HEK293 (cell line): ENCODE results near the gene CACNA1F.

Source experiments
- CTCF ChIA-PET: fragments of 350-600 bp; formaldehyde crosslinking; extraction: SDS; loops from one replicate; lab custom pipeline; 2021; ENCODE audit warnings: antibody characterized with exemption; lab: Yijun Ruan, JAX
- POLR2A ChIA-PET: fragments of 300-600 bp; formaldehyde crosslinking; extraction: SDS; loops from one replicate; lab custom pipeline; 2020; ENCODE audit warnings: antibody characterized with exemption, inconsistent platforms; lab: Yijun Ruan, JAX
- H3K27ac ChIP-seq: fragments of 200-500 bp; sonication (Bioruptor generic); 2 replicates; pipeline ENCODE4 v1.5.1; 2014; ENCODE audit warnings: low read depth, low read length, control low read depth, inconsistent platforms; ENCODE audit errors: extremely low read depth
- H3K36me3 ChIP-seq, 2 experiments: fragments of 200-500 bp in 1 of 2; sonication (Bioruptor generic) in 1 of 2; 1 replicate in 1 of 2; 2 replicates in 1 of 2; pipeline ENCODE4 v1.5.1; 2014 to 2017; ENCODE audit warnings: inconsistent platforms in 2 of 2, low read length in 2 of 2; ENCODE audit not compliant: control insufficient read depth in 2 of 2, insufficient read depth in 1 of 2
- H3K4me1 ChIP-seq: fragments of 200-500 bp; sonication (Bioruptor generic); 2 replicates; pipeline ENCODE4 v1.5.1; 2014; ENCODE audit warnings: mild to moderate bottlenecking, low read length, inconsistent platforms; ENCODE audit not compliant: control insufficient read depth, insufficient read depth
- H3K4me3 ChIP-seq: 2 replicates; pipeline ENCODE4 v1.5.1; 2011; ENCODE audit warnings: low read depth, mild to moderate bottlenecking, control low read depth, low read length, moderate library complexity
- H3K9me3 ChIP-seq: fragments of 200-500 bp; sonication (Bioruptor generic); 2 replicates; pipeline ENCODE4 v1.5.1; 2014; ENCODE audit warnings: low read depth, low read length, inconsistent platforms; ENCODE audit not compliant: control insufficient read depth, insufficient read depth
- ATF2 ChIP-seq: fragments of 450-650 bp; formaldehyde crosslinking; IDR thresholded peaks from 2 replicates; pipeline ENCODE4 v1.5.1; 2016; ENCODE audit warnings: missing biosample characterization, missing genetic modification characterization, low read depth
- BCL6B ChIP-seq: fragments of 450-650 bp; formaldehyde crosslinking; IDR thresholded peaks from 2 replicates; pipeline ENCODE4 v1.5.1; 2017; ENCODE audit warnings: missing biosample characterization, missing genetic modification characterization
- HOXD13 ChIP-seq: sonication (generic); formaldehyde crosslinking; IDR thresholded peaks from 2 replicates; pipeline ENCODE4 v1.8.0; 2022; ENCODE audit warnings: missing genetic modification reagents, borderline replicate concordance
- IKZF3 ChIP-seq: fragments of 450-650 bp; IDR thresholded peaks from 2 replicates; pipeline ENCODE4 v1.5.0; 2018; ENCODE audit warnings: missing biosample characterization, mild to moderate bottlenecking, missing genetic modification characterization, moderate library complexity
- PRDM2 ChIP-seq: fragments of 450-650 bp; formaldehyde crosslinking; IDR thresholded peaks from 2 replicates; pipeline ENCODE4 v1.5.1; 2016; ENCODE audit warnings: missing biosample characterization, missing genetic modification characterization, borderline replicate concordance
- YY1 ChIP-seq: fragments of 450-650 bp; formaldehyde crosslinking; IDR thresholded peaks from 2 replicates; pipeline ENCODE4 v1.5.1; 2018; ENCODE audit warnings: missing biosample characterization, missing genetic modification characterization
- ZBTB48 ChIP-seq: fragments of 450-650 bp; formaldehyde crosslinking; IDR thresholded peaks from 2 replicates; pipeline ENCODE4 v1.5.1; 2016; ENCODE audit warnings: missing biosample characterization, missing genetic modification characterization
- ZBTB6 ChIP-seq: fragments of 450-650 bp; formaldehyde crosslinking; IDR thresholded peaks from 2 replicates; pipeline ENCODE4 v1.5.1; 2017; ENCODE audit warnings: missing biosample characterization, missing genetic modification characterization
- ZBTB8A ChIP-seq: fragments of 450-650 bp; formaldehyde crosslinking; IDR thresholded peaks from 2 replicates; pipeline ENCODE4 v1.5.1; 2016; ENCODE audit warnings: missing biosample characterization, missing genetic modification characterization
- ZFP37 ChIP-seq: fragments of 450-650 bp; formaldehyde crosslinking; IDR thresholded peaks from 2 replicates; pipeline ENCODE4 v1.5.1; 2016; ENCODE audit warnings: missing biosample characterization, missing genetic modification characterization
- ZNF132 ChIP-seq: fragments of 450-650 bp; formaldehyde crosslinking; IDR thresholded peaks from 2 replicates; pipeline ENCODE4 v1.5.1; 2017; ENCODE audit warnings: missing biosample characterization, missing genetic modification characterization, borderline replicate concordance
- ZNF155 ChIP-seq: fragments of 450-650 bp; formaldehyde crosslinking; IDR thresholded peaks from 2 replicates; pipeline ENCODE4 v1.5.1; 2016; ENCODE audit warnings: missing biosample characterization, missing genetic modification characterization
- ZNF16 ChIP-seq: fragments of 450-650 bp; formaldehyde crosslinking; IDR thresholded peaks from 2 replicates; pipeline ENCODE4 v1.5.1; 2016; ENCODE audit warnings: low read depth, missing biosample characterization, missing genetic modification characterization
- ZNF174 ChIP-seq: fragments of 450-650 bp; formaldehyde crosslinking; IDR thresholded peaks from 2 replicates; pipeline ENCODE4 v1.5.0; 2017; ENCODE audit warnings: missing biosample characterization, mild to moderate bottlenecking, missing genetic modification characterization
- ZNF18 ChIP-seq: fragments of 450-650 bp; formaldehyde crosslinking; IDR thresholded peaks from 2 replicates; pipeline ENCODE4 v1.5.1; 2016; ENCODE audit warnings: missing biosample characterization, missing genetic modification characterization
- ZNF391 ChIP-seq: fragments of 450-650 bp; formaldehyde crosslinking; IDR thresholded peaks from 2 replicates; pipeline ENCODE4 v1.5.1; 2016; ENCODE audit warnings: low read depth, missing biosample characterization, missing genetic modification characterization, borderline replicate concordance
- ZNF433 ChIP-seq: fragments of 450-650 bp; formaldehyde crosslinking; IDR thresholded peaks from 2 replicates; pipeline ENCODE4 v1.5.1; 2016; ENCODE audit warnings: missing biosample characterization, missing genetic modification characterization, low read depth
- ZNF558 ChIP-seq: fragments of 450-650 bp; formaldehyde crosslinking; IDR thresholded peaks from 2 replicates; pipeline ENCODE4 v1.5.1; 2016; ENCODE audit warnings: missing biosample characterization, missing genetic modification characterization
- ZXDB ChIP-seq: fragments of 450-650 bp; formaldehyde crosslinking; IDR thresholded peaks from 2 replicates; pipeline ENCODE4 v1.5.1; 2016; ENCODE audit warnings: missing biosample characterization, missing genetic modification characterization

The CACNA1F gene

GRCh38 chrX:49269010-49269766 lies 36.0 kb upstream of the CACNA1F start (continued):
- TF ChIP-seq PRDM2 (tag by site-specific recombination) (no peak), BCL6B (peak; percentile 80), ZNF558 (no peak)

- CTCF ChIA-PET = interaction anchor here (0.8 to 1.4 kb wide), 3 partner anchors 23 to 570 kb away, joined by 3 to 5 read pairs (median 4); no protein-coding TSS in a partner anchor
- Histone ChIP-seq H3K27ac (no peak overlapping the region; the same call in 1 of the 2 replicates), H3K36me3 (peaks cover 0 to 3% of the 10 kb centered on the region in 2 experiments; a peak in 1 of 3 replicates), H3K4me1 (no peaks in the 10 kb centered on the region; the same call in 1 of the 2 replicates), H3K4me3 (peak overlapping the region; percentile 40), H3K9me3 (no peaks in the 10 kb centered on the region)
- POLR2A ChIA-PET = interaction anchor here (0.8 to 2.2 kb wide), 13 partner anchors 10 to 532 kb away, joined by 3 to 31 read pairs (median 5); partner anchors contain the start of genes HDAC6, PLP2 and TFE3
- no peak for TF ChIP-seq ZNF174 (tag by site-specific recombination)
- peak; percentile 65 for TF ChIP-seq YY1 (tag by site-specific recombination)
- peak; percentile 31; the same call in 1 of the 2 replicates for TF ChIP-seq ZXDB (tag by site-specific recombination)
- TF ChIP-seq ZBTB6 = no peak
- TF ChIP-seq ZFP37 = peak; percentile 16; the same call in 1 of the 2 replicates
- no peak for TF ChIP-seq ZNF433 (tag by site-specific recombination)
- TF ChIP-seq ZNF18 (tag by site-specific recombination) = peak; percentile 64
- TF ChIP-seq ZNF16 (tag by site-specific recombination) = peak; percentile 92
- TF ChIP-seq ZNF132 = no peak
- TF ChIP-seq HOXD13 (CRISPR knock-in tag) = no peak
- peak; percentile 81 for TF ChIP-seq ZBTB48 (tag by site-specific recombination)
- TF ChIP-seq ZNF391 (tag by site-specific recombination) = peak; percentile 25; the same call in 1 of the 2 replicates
- TF ChIP-seq ATF2 (tag by site-specific recombination) = no peak
- no peak for TF ChIP-seq IKZF3 (tag by site-specific recombination)
- TF ChIP-seq ZBTB8A (tag by site-specific recombination) = no peak
- TF ChIP-seq ZNF155 = no peak
These were observed 35.5 kb upstream of the CACNA1F start for GRCh38 chrX:49268702-49269009.
